B cell (primary cell): ENCODE measurements around the gene RDH5. TPM values are rescaled to one million over a fixed set of nuclear protein-coding genes. Genes with fewer than 3 reads are reported as not detected.
A peak's percentile ranks its signal among the peaks of the same experiment; 100 is the strongest.

Experiments used
- ATAC-seq: fragments of 200-7000 bp; cut with Tn5 transposase; one replicate; pipeline ENCODE4 v1.10.0; 2021; ENCODE audit warnings: low read depth, mild to moderate bottlenecking, moderate number of reproducible peaks, moderate library complexity
- CTCF ChIA-PET: fragments of 350-600 bp; sonication (Branson Sonifier 250); formaldehyde crosslinking; loops from one replicate; lab custom pipeline; 2021; ENCODE audit warnings: antibody characterized with exemption, inconsistent platforms; lab: Charles Lee
- POLR2A ChIA-PET: fragments of 350-600 bp; sonication (Branson Sonifier 250); formaldehyde crosslinking; loops from one replicate; lab custom pipeline; 2021; ENCODE audit warnings: antibody characterized with exemption; lab: Charles Lee
- DNase-seq: peaks from one replicate; pipeline ENCODE4 v3.0.0; 2013
- H2AFZ ChIP-seq: 2 replicates; pipeline ENCODE4 v1.6.1; 2012; ENCODE audit warnings: mild to moderate bottlenecking, low read depth, low read length; ENCODE audit not compliant: insufficient read depth, poor library complexity, severe bottlenecking
- H3K27ac ChIP-seq, 2 donors: 1 replicate in 1 of 2; 2 replicates in 1 of 2; pipeline ENCODE4 v1.5.1; 2012 to 2013; ENCODE audit warnings: low read length in 2 of 2, mild to moderate bottlenecking in 2 of 2, moderate library complexity in 1 of 2
- H3K27me3 ChIP-seq, 4 experiments: fragments of 200-600 bp in 1 of 4; sonication (generic) in 1 of 4; replicated peaks in 1 of 4; 1 replicate in 2 of 4; 2 replicates in 2 of 4; pipeline versions ENCODE4 v1.6.1 to v1.7.0; 2013 to 2016; ENCODE audit warnings: low read length in 3 of 4, mild to moderate bottlenecking in 2 of 4, mixed read lengths in 1 of 4, moderate library complexity in 1 of 4; ENCODE audit not compliant: insufficient read depth in 4 of 4, control insufficient read depth in 3 of 4; ENCODE audit errors: control extremely low read depth in 1 of 4
- H3K36me3 ChIP-seq, 2 experiments: replicated peaks in 1 of 2; 1 replicate in 1 of 2; 2 replicates in 1 of 2; pipeline versions ENCODE4 v1.6.1 to v1.7.1; 2013; ENCODE audit warnings: low read length in 1 of 2; ENCODE audit not compliant: insufficient read depth in 2 of 2, control insufficient read depth in 1 of 2; ENCODE audit errors: control extremely low read depth in 1 of 2, extremely low read depth in 1 of 2
- H3K4me1 ChIP-seq, 2 donors: fragments of 200-600 bp in 1 of 2; sonication (generic) in 1 of 2; 1 replicate in 1 of 2; 2 replicates in 1 of 2; pipeline versions ENCODE4 v1.5.1 to v1.6.1; 2013 to 2017; ENCODE audit warnings: low read length in 2 of 2; ENCODE audit not compliant: control insufficient read depth in 2 of 2, insufficient read depth in 2 of 2
- H3K4me2 ChIP-seq: replicated peaks from 2 replicates; pipeline ENCODE3; 2012; ENCODE audit warnings: mild to moderate bottlenecking, low read depth, low read length; ENCODE audit not compliant: poor library complexity, severe bottlenecking
- H3K4me3 ChIP-seq, 5 experiments: fragments of 200-600 bp in 1 of 5; sonication (generic) in 1 of 5; 1 replicate in 3 of 5; 2 replicates in 2 of 5; pipeline versions ENCODE4 v1.5.1 to v1.7.0; 2011 to 2016; ENCODE audit warnings: low read length in 4 of 5, mild to moderate bottlenecking in 4 of 5, low read depth in 2 of 5, control low read depth in 1 of 5, moderate library complexity in 1 of 5; ENCODE audit not compliant: insufficient read depth in 1 of 5; ENCODE audit errors: control extremely low read depth in 1 of 5, extremely low read depth in 1 of 5
- H3K79me2 ChIP-seq: fragments of 200-600 bp; sonication (generic); one replicate; pipeline ENCODE4 v1.6.0; 2016; ENCODE audit warnings: low read length; ENCODE audit not compliant: control insufficient read depth, insufficient read depth
- H3K9ac ChIP-seq: fragments of 200-600 bp; sonication (generic); 2 replicates; pipeline ENCODE4 v1.6.1; 2017; ENCODE audit warnings: mild to moderate bottlenecking, low read length, moderate library complexity
- H3K9me3 ChIP-seq, 3 donors: one replicate each; pipeline versions ENCODE4 v1.6.1 to v1.7.1; 2013; ENCODE audit warnings: low read length in 2 of 3; ENCODE audit not compliant: control insufficient read depth in 2 of 3, insufficient read depth in 1 of 3; ENCODE audit errors: control extremely low read depth in 1 of 3
- H4K20me1 ChIP-seq: 2 replicates; pipeline ENCODE4 v1.6.0; 2012; ENCODE audit warnings: mild to moderate bottlenecking, low read length; ENCODE audit not compliant: insufficient read depth, control insufficient read depth, poor library complexity, severe bottlenecking
- H3K27ac Mint-ChIP-seq: one replicate; pipeline ENCODE4 v1.8.0; 2021; ENCODE audit warnings: mixed read lengths
- H3K27me3 Mint-ChIP-seq: one replicate; pipeline ENCODE4 v1.8.0; 2021; ENCODE audit warnings: mixed read lengths
- H3K4me1 Mint-ChIP-seq: one replicate; pipeline ENCODE4 v1.8.0; 2021; ENCODE audit warnings: mixed read lengths
- H3K4me3 Mint-ChIP-seq: one replicate; pipeline ENCODE4 v1.8.0; 2021; ENCODE audit warnings: mixed read lengths
- H3K9me3 Mint-ChIP-seq: one replicate; pipeline ENCODE4 v1.8.0; 2022; ENCODE audit warnings: mixed read lengths; ENCODE audit not compliant: insufficient read depth
- EZH2 ChIP-seq: IDR thresholded peaks from 2 replicates; pipeline ENCODE4 v1.6.1; 2012; ENCODE audit warnings: borderline replicate concordance, low read depth, mild to moderate bottlenecking, moderate library complexity, low read length; ENCODE audit not compliant: insufficient read depth, poor library complexity, severe bottlenecking
- WGBS: methylation state at CpG from one replicate; pipeline ENCODE4 v1.1.5; 2013; ENCODE audit warnings: missing lambda C conversion rate; ENCODE audit not compliant: insufficient coverage; 5-methylcytosine and 5-hydroxymethylcytosine counted together
- intact Hi-C: fragments of 100-400 bp; cut with micrococcal nuclease; formaldehyde crosslinking; loops from one replicate; pipeline ENCODE4 v1.10.0; 2022
- polyA plus RNA-seq: library from polyadenylated mRNA; depleted of rRNA; stranded (reverse); fragments of >200 nt; gene quantifications from 2 replicates; pipeline ENCODE4 v1.2.3, GENCODE V29; 2012
- total RNA-seq, 2 donors: library from RNA; stranded (reverse); fragments of 120-200 nt in 1 of 2; gene quantifications; 1 replicate in 1 of 2; 2 replicates in 1 of 2; pipeline versions ENCODE4 v1.2.3 to v1.2.4, GENCODE V29; 2013 to 2022
- TF ChIP-seq, protein P1 (sequence below): fragments of 200-600 bp; IDR thresholded peaks from one replicate; pipeline ENCODE4 v1.8.0; 2022; ENCODE audit warnings: antibody characterized with exemption, mild to moderate bottlenecking

RDH5 gene
- total and polyA plus RNA-seq, 2 donors (not counting 1 experiment from before 2014, with no cell fraction given), result 32.6 to 37.8 TPM

DNA sequence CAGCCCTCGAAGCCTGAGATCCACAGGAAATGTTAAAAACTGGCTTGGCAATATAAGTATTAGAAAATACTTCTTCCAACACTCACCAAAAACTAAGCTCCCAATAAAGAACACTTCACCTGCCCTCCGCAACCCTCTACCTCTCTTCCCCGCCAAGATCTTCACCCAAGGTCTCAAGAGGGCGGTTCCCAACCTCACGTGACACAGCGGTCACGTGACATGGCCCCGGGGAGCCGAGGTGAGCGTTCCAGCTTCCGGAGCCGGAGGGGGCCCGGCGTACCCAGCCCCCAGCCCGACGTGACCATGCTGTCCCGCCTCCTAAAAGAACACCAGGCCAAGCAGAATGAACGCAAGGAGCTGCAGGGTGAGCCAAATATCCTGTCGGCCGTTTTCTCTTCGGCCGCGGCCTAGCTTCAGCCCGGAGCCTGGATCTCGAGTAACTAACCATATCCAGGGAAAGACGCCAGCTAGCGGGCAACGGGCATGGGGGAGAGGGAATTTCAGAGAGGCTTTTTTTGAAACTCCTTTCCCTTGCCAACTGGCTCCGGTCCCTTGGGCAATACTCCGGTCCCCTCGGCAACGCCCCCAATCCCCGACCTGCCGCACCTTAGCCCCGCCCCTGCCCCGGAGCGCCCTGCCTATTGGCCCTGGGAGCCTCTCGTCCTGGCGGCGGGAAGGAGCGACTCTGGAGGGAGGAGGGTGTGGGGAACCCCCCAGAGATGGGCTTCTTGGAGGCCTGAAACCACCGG, 4.2 kb upstream of the RDH5 start, which contains the start of gene BLOC1S1:
Gene BLOC1S1 (plus strand): TSS at position 214 of the 749 bp plus-strand sequence. CDS start 6 bp downstream, at position 220.
- POLR2A ChIA-PET, result interaction anchor here (1.0 to 2.0 kb wide), 9 partner anchors 8 to 258 kb away, joined by 3 to 6 read pairs (median 4); partner anchors contain the start of genes CD63, ITGA7, ORMDL2 and RAB5B
- peak within 1 kb of the TSS; percentile 90 for H2AFZ ChIP-seq

More for the DNA sequence above, 4.2 kb upstream of the RDH5 start, which contains the start of gene BLOC1S1:
- CTCF ChIA-PET, result interaction anchor here (0.8 to 11.0 kb wide), 14 partner anchors 9 to 492 kb away, joined by 3 to 147 read pairs (median 4); partner anchors contain the start of genes CD63, ORMDL2 and SARNP
- H3K27me3 Mint-ChIP-seq, result no peaks in the 10 kb centered on the region
- peaks cover 38% of the 10 kb centered on the region for H3K4me1 Mint-ChIP-seq
- peak within 1 kb of the TSS; percentile 99 for H3K27ac Mint-ChIP-seq
- Histone ChIP-seq H3K4me3 (peak within 1 kb of the TSS; percentile 86 to 98 (median 97)), H3K4me2 (peak within 1 kb of the TSS; percentile 80), H3K4me1 (peaks cover 16 to 30% of the 10 kb centered on the region in 2 donors), H3K9me3 (no peaks in the 10 kb centered on the region), H3K79me2 (peaks cover 25% of the 10 kb centered on the region), H3K9ac (peak within 1 kb of the TSS; percentile 73), H4K20me1 (peaks cover 23% of the 10 kb centered on the region), H3K27me3 (no peaks in the 10 kb centered on the region), H3K36me3 (peaks cover 0 to 18% of the 10 kb centered on the region in 2 experiments), H3K27ac (peak within 1 kb of the TSS; percentile 81 to 84)
- peak; percentile 95 for ATAC-seq
- no peaks in the 10 kb centered on the region for H3K9me3 Mint-ChIP-seq
- DNase-seq, result peak; percentile 95
- TF ChIP-seq, protein P1, sequence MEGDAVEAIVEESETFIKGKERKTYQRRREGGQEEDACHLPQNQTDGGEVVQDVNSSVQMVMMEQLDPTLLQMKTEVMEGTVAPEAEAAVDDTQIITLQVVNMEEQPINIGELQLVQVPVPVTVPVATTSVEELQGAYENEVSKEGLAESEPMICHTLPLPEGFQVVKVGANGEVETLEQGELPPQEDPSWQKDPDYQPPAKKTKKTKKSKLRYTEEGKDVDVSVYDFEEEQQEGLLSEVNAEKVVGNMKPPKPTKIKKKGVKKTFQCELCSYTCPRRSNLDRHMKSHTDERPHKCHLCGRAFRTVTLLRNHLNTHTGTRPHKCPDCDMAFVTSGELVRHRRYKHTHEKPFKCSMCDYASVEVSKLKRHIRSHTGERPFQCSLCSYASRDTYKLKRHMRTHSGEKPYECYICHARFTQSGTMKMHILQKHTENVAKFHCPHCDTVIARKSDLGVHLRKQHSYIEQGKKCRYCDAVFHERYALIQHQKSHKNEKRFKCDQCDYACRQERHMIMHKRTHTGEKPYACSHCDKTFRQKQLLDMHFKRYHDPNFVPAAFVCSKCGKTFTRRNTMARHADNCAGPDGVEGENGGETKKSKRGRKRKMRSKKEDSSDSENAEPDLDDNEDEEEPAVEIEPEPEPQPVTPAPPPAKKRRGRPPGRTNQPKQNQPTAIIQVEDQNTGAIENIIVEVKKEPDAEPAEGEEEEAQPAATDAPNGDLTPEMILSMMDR, result no peak
- TF ChIP-seq EZH2, result no peak
- intact Hi-C loops, result loop anchor here (1.0 to 2.0 kb wide), 6 partner anchors 8 to 257 kb away; partner anchors contain the start of genes CD63, PYM1 and SARNP
- WGBS, result 0% methylated on average over 37 of the region's 42 CpGs
- H3K4me3 Mint-ChIP-seq, result peak within 1 kb of the TSS; percentile 98
